OCI-M2 (cell line): Measurements from ENCODE around the gene ANTKMT.

ENCODE experiments used
- DNase-seq: peaks from one replicate; lab custom pipeline; 2025; ENCODE audit not compliant: unreplicated experiment; lab: John Stamatoyannopoulos, UW

ANTKMT gene

DNA sequence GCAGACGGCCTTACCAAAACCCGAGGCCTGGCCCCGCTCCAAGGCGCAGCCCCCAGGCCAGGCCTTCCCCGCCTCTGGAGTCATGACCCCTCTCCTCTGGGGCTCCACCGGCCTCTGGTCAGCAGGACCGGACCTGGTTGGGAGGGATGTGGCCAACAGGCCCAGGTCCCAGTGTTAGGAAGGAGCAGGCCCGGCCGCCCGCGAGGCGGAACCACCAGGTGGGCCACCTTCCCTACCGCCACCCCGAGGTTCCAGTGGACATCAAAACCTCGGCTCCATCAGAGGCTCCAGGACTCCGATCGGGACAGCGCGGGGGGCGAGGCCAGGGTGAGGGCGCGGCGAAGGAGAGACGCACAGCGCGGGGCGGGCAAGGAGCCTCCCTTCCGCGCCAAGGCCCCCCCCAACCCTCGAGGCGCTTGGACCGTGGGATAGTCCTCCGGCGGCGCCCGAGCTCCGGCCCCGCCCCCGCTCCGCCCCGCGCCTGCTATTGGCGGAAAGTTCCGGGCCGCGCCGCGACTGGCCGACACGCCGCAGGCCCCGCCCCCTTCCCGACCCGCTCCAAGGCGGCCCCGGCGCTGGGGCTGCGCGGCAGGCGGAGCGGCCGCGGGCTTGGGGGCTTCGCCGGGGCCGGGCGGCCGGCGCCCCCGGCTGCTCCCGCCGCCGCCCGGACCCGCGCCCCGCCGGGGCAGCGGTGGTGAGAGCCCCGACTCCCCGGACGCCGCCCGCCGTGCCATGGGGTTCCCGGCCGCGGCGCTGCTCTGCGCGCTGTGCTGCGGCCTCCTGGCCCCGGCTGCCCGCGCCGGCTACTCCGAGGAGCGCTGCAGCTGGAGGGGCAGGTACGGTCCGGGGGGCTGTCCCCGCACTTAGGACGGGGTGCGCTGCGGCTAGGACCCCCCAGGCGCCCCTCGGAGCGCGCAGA is 6.1 kb upstream of the ANTKMT start, which contains the start of gene METRN:
Gene METRN, plus strand, starts transcription at position 561 of the 919 bp plus-strand sequence. Its CDS starts 172 bp downstream, at position 733.
- DNase-seq = no peak

- DNase-seq = no peak
These were observed 5.3 kb upstream of the ANTKMT start for GRCh38 chr16:715477-716199.

DNA sequence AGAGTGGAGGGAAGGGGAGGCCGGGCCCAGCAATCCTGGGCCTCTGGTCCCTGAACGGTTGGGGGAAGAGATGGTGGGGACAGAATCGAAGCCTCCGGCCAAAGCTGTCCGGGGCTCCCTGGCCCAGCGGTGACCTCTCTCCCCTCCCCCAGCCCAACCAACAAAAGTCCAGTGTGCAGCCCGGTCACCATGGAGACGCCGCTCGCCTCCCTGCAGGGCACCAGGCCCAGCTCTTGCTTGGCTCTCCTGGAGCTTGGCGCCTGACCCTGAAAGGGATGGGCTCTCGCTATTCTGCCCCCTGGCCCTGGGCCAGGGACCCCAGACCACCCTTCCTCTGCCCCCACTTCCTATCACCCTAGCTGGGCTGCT is 4.8 kb upstream of the ANTKMT start:
- DNase-seq = no peak

DNA sequence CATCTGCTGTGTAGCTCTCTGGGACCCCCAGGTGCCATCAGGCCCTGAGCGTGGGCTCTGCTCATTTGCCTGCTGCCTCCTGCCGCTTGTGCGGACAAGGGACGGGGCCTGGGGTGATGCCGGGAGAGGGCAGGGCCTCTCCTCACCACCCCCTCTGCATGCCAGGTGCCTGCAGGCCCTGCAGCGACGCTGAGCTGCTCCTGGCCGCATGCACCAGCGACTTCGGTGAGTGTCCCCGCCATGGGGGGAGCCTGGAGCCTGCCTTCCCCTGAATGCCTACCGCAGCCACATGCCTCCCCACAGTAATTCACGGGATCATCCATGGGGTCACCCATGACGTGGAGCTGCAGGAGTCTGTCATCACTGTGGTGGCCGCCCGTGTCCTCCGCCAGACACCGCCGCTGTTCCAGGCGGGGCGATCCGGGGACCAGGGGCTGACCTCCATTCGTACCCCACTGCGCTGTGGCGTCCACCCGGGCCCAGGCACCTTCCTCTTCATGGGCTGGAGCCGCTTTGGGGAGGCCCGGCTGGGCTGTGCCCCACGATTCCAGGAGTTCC is 4.1 kb upstream of the ANTKMT start:
- DNase-seq = no peak

GRCh38 chr16:717450-718245 is 3.3 kb upstream of the ANTKMT start:
- no peak for DNase-seq

- no peak for DNase-seq
These were observed 2.6 kb upstream of the ANTKMT start for GRCh38 chr16:718389-718788.

DNA sequence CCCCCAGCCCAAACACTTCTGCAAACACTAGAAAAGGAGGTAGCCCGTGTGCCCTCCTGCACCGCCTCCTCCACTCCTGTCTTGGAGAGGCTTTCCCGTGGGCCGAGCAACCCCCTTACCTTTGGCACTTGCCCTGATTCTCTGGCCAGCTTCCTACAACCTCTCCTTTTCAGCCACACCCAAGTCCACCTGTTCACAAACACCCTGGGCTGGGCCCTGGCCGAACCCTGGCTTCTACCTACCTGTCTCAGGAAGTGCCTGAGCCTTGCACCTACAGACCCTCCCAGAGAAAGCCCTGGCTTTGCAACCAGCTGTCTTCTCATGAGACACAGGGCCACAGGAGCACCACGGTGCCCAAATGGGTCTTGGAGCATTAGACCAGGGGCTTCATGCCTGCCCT is 2.0 kb upstream of the ANTKMT start:
- DNase-seq = no peak

GRCh38 chr16:719815-720446 is 1.0 kb upstream of the ANTKMT start:
- DNase-seq = no peak

- no peak for DNase-seq
These were observed 428 bp upstream of the ANTKMT start for GRCh38 chr16:720447-720989.

GRCh38 chr16:721765-722540 is 1.0 kb downstream of the ANTKMT start:
- DNase-seq = no peak

DNA sequence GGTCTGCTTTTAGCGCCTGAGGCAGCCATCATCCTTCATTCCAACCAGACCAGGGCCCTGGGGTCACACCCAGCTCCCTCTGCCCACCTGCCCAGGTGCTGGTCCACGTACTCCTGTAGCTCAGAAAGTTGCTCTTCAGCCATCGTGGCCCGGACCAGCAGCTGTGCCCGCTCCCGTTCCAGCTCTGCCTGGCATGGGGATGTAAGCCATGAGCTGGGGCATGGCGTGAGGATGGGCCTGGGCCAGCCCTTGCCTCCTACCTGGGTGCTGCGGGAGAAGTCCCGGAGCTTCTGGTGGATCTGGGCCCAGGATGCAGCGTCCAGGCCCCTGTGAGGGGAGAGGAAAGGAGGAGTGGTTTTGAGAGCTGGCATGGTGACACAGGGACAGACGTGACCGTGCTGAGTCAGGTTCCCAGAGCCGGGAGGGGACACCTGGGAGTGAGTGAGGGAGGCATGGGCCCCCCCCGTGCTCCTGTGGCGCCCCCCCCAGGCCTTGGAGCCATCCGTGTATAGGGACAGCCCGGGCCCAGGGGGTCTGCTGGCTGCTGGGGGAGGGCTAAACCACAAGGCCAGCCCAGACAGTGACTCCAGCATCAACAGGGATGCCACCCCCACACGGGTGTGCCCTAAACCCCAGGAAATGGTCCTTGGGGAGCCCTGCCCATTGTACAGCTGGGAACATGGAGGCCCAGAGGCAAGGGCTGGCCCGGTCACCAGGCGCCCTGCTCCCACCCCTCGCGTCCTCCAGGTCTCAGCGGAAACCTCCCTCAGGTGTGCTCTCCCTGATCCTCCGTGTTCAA is 2.1 kb downstream of the ANTKMT start:
- no peak for DNase-seq

GRCh38 chr16:723695-724094 is 2.7 kb downstream of the ANTKMT start:
- DNase-seq = no peak

DNA sequence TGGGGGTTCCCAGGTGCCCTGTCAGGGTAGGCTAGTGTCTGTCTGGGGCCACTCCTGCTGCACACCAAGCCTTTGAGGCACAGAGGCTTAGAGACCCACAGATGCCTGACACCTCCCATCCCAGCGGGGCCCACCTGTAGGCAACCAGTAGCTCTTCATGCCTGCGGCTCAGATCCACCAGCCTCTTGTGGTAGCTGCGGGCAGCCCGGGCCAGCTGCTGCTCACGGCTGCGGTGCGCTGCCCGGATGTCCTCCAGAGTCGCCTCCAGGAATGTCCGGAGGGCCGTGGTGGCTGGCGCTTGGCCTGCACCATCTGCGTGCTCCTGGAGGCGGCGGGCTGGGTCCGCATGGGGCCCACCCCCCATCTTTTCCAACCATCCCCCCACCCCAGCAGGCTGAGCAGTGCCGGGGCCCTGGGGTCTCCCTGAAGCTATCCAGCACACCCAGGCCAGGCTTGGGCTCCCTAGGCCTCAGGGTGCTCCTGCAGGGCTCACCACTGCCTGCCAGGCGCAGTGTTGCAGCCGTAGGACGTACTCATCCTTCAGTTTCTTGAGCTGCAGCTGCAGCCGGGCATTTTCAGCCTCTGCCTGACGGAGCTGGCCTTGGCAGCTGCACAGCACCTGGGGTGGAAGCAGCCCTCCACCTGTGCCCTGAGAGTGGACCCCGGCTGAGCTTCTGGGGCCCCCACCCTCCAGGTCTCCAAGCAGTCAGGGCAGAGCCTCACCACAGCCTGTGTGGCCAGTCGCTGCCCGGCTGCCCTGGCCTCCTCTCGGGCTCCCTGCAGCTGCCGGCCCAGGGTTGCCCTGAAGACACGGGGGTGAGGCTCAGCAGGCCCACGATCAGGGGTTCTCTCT is 3.5 kb downstream of the ANTKMT start:
- no peak for DNase-seq

GRCh38 chr16:725041-725376 is 4.1 kb downstream of the ANTKMT start:
- DNase-seq = no peak

- no peak for DNase-seq
These were observed 4.7 kb downstream of the ANTKMT start for GRCh38 chr16:725463-726187.

DNA sequence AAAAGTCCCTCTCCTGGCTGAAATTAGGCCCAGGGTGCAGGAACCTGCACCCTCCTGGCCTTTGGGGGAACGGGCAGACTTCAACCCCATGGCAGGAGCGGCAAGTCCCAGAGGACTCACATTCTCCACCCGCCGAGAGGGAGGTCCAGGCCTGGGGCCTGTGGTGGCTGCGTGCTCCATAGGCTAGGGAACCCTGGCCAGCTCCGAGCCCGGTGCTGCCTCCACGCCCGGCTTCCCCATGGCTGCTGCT is 5.2 kb downstream of the ANTKMT start:
- DNase-seq = no peak

- no peak for DNase-seq
These were observed 5.7 kb downstream of the ANTKMT start, which contains the start of the genes CCDC78 and HAGHL for GRCh38 chr16:726438-727290. Gene CCDC78, minus strand, starts transcription at chr16:726443. Its CDS starts 76 bp downstream, at chr16:726367. Gene HAGHL, plus strand, starts transcription at chr16:727106. Its CDS starts 404 bp downstream, at chr16:727510.
